ENCODE results near the gene FARSA.

DNA sequence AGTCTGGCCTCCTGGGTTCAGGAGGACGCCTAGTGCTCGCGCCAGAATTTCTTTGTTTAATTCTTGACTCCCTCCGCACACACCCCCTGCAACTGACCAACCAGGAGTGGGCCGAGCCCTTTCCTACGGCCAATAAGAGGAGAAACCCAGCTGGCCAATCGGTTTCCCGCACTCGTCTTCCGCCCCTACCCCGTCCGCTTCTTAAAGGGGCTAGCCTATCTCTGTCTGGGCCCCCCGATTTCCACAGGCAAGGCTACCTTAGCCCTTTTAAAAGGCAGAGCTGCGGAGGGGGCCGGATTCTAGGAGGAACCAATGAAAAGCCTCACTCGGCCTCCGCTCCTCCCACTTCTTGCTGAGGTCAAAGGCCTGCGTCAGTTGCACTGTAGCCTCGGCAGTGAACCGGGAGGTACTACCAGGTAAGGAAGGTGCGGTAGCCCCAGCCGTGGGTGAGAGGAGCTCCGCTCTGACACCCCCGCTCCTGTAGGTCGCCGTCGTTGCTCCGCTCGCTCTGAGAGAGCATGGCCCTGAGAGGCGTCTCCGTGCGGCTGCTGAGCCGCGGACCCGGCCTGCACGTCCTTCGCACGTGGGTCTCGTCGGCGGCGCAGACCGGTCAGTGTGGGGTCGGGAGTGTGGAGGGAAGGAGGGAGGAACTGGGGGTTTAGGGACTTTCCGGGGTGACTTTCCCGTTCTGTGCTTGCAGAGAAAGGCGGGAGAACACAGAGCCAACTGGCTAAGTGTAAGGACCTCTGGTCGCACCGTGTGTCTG, 42.5 kb downstream of the FARSA start, which contains the start of gene GCDH:
- peak; percentile 46 for TF ChIP-seq POLR2A (IDR thresholded peaks at IDR 0.05; ENCODE audit: low read length)
- TF ChIP-seq, protein P1, sequence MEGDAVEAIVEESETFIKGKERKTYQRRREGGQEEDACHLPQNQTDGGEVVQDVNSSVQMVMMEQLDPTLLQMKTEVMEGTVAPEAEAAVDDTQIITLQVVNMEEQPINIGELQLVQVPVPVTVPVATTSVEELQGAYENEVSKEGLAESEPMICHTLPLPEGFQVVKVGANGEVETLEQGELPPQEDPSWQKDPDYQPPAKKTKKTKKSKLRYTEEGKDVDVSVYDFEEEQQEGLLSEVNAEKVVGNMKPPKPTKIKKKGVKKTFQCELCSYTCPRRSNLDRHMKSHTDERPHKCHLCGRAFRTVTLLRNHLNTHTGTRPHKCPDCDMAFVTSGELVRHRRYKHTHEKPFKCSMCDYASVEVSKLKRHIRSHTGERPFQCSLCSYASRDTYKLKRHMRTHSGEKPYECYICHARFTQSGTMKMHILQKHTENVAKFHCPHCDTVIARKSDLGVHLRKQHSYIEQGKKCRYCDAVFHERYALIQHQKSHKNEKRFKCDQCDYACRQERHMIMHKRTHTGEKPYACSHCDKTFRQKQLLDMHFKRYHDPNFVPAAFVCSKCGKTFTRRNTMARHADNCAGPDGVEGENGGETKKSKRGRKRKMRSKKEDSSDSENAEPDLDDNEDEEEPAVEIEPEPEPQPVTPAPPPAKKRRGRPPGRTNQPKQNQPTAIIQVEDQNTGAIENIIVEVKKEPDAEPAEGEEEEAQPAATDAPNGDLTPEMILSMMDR (IDR thresholded peaks at IDR 0.05), result no peak
- no peak for TF ChIP-seq HOXB5 (CRISPR knock-in tag; IDR thresholded peaks at IDR 0.05)
- TF ChIP-seq MAFK (IDR thresholded peaks at IDR 0.05; ENCODE audit: partially characterized antibody), result no peak
- TF ChIP-seq EP300 (IDR thresholded peaks at IDR 0.05), result no peak
- peak; percentile 43 to 80; a peak in 4 of 5 replicates for TF ChIP-seq JUN (IDR thresholded peaks at IDR 0.05)
- peak; percentile 79 for TF ChIP-seq KDM5A (IDR thresholded peaks at IDR 0.05)
- TF ChIP-seq TP53 (CRISPR knock-in tag; IDR thresholded peaks at IDR 0.05), result no peak
- TF ChIP-seq, protein P2, sequence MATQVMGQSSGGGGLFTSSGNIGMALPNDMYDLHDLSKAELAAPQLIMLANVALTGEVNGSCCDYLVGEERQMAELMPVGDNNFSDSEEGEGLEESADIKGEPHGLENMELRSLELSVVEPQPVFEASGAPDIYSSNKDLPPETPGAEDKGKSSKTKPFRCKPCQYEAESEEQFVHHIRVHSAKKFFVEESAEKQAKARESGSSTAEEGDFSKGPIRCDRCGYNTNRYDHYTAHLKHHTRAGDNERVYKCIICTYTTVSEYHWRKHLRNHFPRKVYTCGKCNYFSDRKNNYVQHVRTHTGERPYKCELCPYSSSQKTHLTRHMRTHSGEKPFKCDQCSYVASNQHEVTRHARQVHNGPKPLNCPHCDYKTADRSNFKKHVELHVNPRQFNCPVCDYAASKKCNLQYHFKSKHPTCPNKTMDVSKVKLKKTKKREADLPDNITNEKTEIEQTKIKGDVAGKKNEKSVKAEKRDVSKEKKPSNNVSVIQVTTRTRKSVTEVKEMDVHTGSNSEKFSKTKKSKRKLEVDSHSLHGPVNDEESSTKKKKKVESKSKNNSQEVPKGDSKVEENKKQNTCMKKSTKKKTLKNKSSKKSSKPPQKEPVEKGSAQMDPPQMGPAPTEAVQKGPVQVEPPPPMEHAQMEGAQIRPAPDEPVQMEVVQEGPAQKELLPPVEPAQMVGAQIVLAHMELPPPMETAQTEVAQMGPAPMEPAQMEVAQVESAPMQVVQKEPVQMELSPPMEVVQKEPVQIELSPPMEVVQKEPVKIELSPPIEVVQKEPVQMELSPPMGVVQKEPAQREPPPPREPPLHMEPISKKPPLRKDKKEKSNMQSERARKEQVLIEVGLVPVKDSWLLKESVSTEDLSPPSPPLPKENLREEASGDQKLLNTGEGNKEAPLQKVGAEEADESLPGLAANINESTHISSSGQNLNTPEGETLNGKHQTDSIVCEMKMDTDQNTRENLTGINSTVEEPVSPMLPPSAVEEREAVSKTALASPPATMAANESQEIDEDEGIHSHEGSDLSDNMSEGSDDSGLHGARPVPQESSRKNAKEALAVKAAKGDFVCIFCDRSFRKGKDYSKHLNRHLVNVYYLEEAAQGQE (IDR thresholded peaks at IDR 0.05), result no peak
- no peak for TF ChIP-seq NR3C1 (IDR thresholded peaks at IDR 0.05)
- TF ChIP-seq, protein P3, sequence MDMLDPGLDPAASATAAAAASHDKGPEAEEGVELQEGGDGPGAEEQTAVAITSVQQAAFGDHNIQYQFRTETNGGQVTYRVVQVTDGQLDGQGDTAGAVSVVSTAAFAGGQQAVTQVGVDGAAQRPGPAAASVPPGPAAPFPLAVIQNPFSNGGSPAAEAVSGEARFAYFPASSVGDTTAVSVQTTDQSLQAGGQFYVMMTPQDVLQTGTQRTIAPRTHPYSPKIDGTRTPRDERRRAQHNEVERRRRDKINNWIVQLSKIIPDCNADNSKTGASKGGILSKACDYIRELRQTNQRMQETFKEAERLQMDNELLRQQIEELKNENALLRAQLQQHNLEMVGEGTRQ (IDR thresholded peaks at IDR 0.05), result no peak
- no peak for TF ChIP-seq EHMT2 (IDR thresholded peaks at IDR 0.05; ENCODE audit: low read depth)

Data from A549 (cell line).